Stomach (tissue), 9 donors: ENCODE measurements around the gene SGCB. TPM values are rescaled to one million over a fixed set of nuclear protein-coding genes. Genes with fewer than 3 reads are reported as not detected.

Experiments used
- DNase-seq, 2 donors: peaks; one replicate each; pipeline versions ENCODE4 v3.0.0 to v3.0.0-alpha.2; 2013 to 2019
- H3K27ac ChIP-seq, 5 donors: fragments of 200-600 bp in 4 of 5; sonication (generic) in 4 of 5; one replicate each; pipeline ENCODE4 v1.5.1; 2013 to 2019; ENCODE audit warnings: mild to moderate bottlenecking in 1 of 5, moderate library complexity in 1 of 5
- H3K27me3 ChIP-seq, 3 donors: fragments of 200-600 bp; sonication (generic); one replicate each; pipeline ENCODE4 v1.5.1; 2017 to 2019; ENCODE audit warnings: mixed run types in 1 of 3
- H3K36me3 ChIP-seq, 4 donors: fragments of 200-600 bp; sonication (generic); 1 replicate in 3 of 4; 2 replicates in 1 of 4; pipeline ENCODE4 v1.5.1; 2016 to 2019
- H3K4me1 ChIP-seq, 4 donors: fragments of 200-600 bp; sonication (generic); one replicate each; pipeline ENCODE4 v1.5.1; 2016 to 2019
- H3K4me3 ChIP-seq, 4 donors: fragments of 200-600 bp; sonication (generic) in 3 of 4; one replicate each; pipeline ENCODE4 v1.5.1; 2016 to 2019; ENCODE audit warnings: mild to moderate bottlenecking in 1 of 4
- H3K9me3 ChIP-seq, 4 donors: fragments of 200-600 bp; sonication (generic); one replicate each; pipeline ENCODE4 v1.5.1; 2016 to 2019
- CTCF ChIP-seq, 7 experiments: fragments of 450-650 bp in 4 of 7; fragments of 200-600 bp in 3 of 7; sonication (generic) in 3 of 7; IDR thresholded peaks; one replicate each; pipeline ENCODE4 v1.5.1; 2016 to 2019; ENCODE audit warnings: antibody characterized with exemption in 7 of 7, control low read depth in 2 of 7, mild to moderate bottlenecking in 1 of 7
- EP300 ChIP-seq: sonication (generic); formaldehyde crosslinking; IDR thresholded peaks from one replicate; pipeline ENCODE4 v1.6.1; 2017; ENCODE audit warnings: antibody characterized with exemption
- POLR2A ChIP-seq, 4 donors: fragments of 450-650 bp; IDR thresholded peaks; one replicate each; pipeline ENCODE4 v1.6.1; 2016; ENCODE audit warnings: antibody characterized with exemption in 4 of 4, control low read depth in 2 of 4, mild to moderate bottlenecking in 1 of 4, moderate library complexity in 1 of 4
- POLR2AphosphoS5 ChIP-seq, 3 donors: sonication (generic); formaldehyde crosslinking; IDR thresholded peaks; one replicate each; pipeline ENCODE4 v1.6.1; 2016; ENCODE audit warnings: antibody characterized with exemption in 3 of 3
- WGBS, 5 donors: extraction: QIAGEN DNeasy Blood & Tissue Kit in 3 of 5; methylation state at CpG; one replicate each; pipeline versions ENCODE4 v1.1.5 to v1.1.7; 2013 to 2018; 5-methylcytosine and 5-hydroxymethylcytosine counted together
- intact Hi-C: fragments of 100-400 bp; cut with DNase I; formaldehyde crosslinking; loops from one replicate; pipeline ENCODE4 v1.15.1; 2023; ENCODE audit warnings: low total_unique reads
- polyA plus RNA-seq, 3 donors: library from polyadenylated mRNA; stranded (reverse); fragments of 200-250 nt; gene quantifications; one replicate each; pipeline ENCODE4 v1.2.3, GENCODE V29; 2013
- total RNA-seq, 5 donors: library from RNA; depleted of rRNA; stranded (reverse); fragments of >200 nt; gene quantifications; one replicate each; pipeline versions ENCODE4 v1.1.0 to v1.2.3, GENCODE V29; 2014 to 2016
- donor health status: healthy with polysubstance abuse.
- donor health status: Bipolar disorder and iron deficiency.
- donor health status: healthy.

The SGCB gene
- total and polyA plus RNA-seq, 8 donors, result 2.9 to 34.3 (median 9.5) TPM

GRCh38 chr4:52076731-52077130, 38.6 kb upstream of the SGCB start:
- peak in 1 of 2 donors; percentile 53 for DNase-seq
- H3K4me1 ChIP-seq, result peaks cover 0 to 9% (median 4%) of the 10 kb centered on the region in 4 donors
- H3K4me3 ChIP-seq, result peak overlapping the region; percentile 1 to 21 (median 10)
- H3K36me3 ChIP-seq, result no peaks in the 10 kb centered on the region
- no peak overlapping the region for H3K27ac ChIP-seq
- 7 to 30% (median 9%) methylated on average over 14 to 26 of the region's 26 CpGs for WGBS, 5 donors
- peaks cover 0 to 16% (median 0%) of the 10 kb centered on the region in 3 donors for H3K27me3 ChIP-seq
- intact Hi-C loops, result no loop called here
- TF ChIP-seq CTCF (IDR thresholded peaks at IDR 0.05), result no peak
- no peak for TF ChIP-seq POLR2A (IDR thresholded peaks at IDR 0.05)
- no peak for TF ChIP-seq POLR2AphosphoS5 (IDR thresholded peaks at IDR 0.05)
- TF ChIP-seq EP300, result no peak
- no peaks in the 10 kb centered on the region for H3K9me3 ChIP-seq

GRCh38 chr4:52071791-52072546, 33.9 kb upstream of the SGCB start:
- DNase-seq, result no peak
- WGBS, 5 donors, result 34 to 63% (median 48%) methylated on average over 10 of the region's 10 CpGs
- no peak overlapping the region for H3K4me3 ChIP-seq
- peaks cover 0 to 23% (median 0%) of the 10 kb centered on the region in 3 donors for H3K27me3 ChIP-seq
- H3K27ac ChIP-seq, result no peak overlapping the region
- intact Hi-C loops, result no loop called here
- no peaks in the 10 kb centered on the region for H3K9me3 ChIP-seq
- TF ChIP-seq POLR2A (IDR thresholded peaks at IDR 0.05) (no peak), CTCF (IDR thresholded peaks at IDR 0.05) (no peak), POLR2AphosphoS5 (IDR thresholded peaks at IDR 0.05) (no peak), EP300 (no peak)
- H3K36me3 ChIP-seq, result no peaks in the 10 kb centered on the region
- H3K4me1 ChIP-seq, result peaks cover 0 to 7% (median 3%) of the 10 kb centered on the region in 4 donors

- H3K27ac ChIP-seq, result no peak overlapping the region
- peaks cover 0 to 7% (median 0%) of the 10 kb centered on the region in 3 donors for H3K27me3 ChIP-seq
- WGBS, 5 donors, result 51 to 91% (median 75%) methylated on average over 1 of the region's 1 CpG
- no peak for TF ChIP-seq POLR2AphosphoS5 (IDR thresholded peaks at IDR 0.05)
- no peak for TF ChIP-seq EP300
- TF ChIP-seq POLR2A (IDR thresholded peaks at IDR 0.05), result no peak
- no peak for TF ChIP-seq CTCF (IDR thresholded peaks at IDR 0.05)
- H3K4me3 ChIP-seq, result no peak overlapping the region
- no peak for DNase-seq
- intact Hi-C loops, result no loop called here
- no peaks in the 10 kb centered on the region for H3K4me1 ChIP-seq
- H3K36me3 ChIP-seq, result no peaks in the 10 kb centered on the region
- H3K9me3 ChIP-seq, result no peaks in the 10 kb centered on the region
These were observed 31.5 kb upstream of the SGCB start for GRCh38 chr4:52069571-52069970.

GRCh38 chr4:52059372-52059771, 21.3 kb upstream of the SGCB start:
- H3K4me3 ChIP-seq, result no peak overlapping the region
- peaks cover 0 to 19% (median 16%) of the 10 kb centered on the region in 4 donors for H3K4me1 ChIP-seq
- peak; percentile 34 to 40 for DNase-seq
- no peaks in the 10 kb centered on the region for H3K36me3 ChIP-seq
- WGBS, 5 donors, result 22 to 42% (median 33%) methylated on average over 3 of the region's 3 CpGs
- peak in 2 of 3 donors; percentile 10 to 79 for TF ChIP-seq POLR2AphosphoS5 (IDR thresholded peaks at IDR 0.05)
- no peak for TF ChIP-seq POLR2A (IDR thresholded peaks at IDR 0.05)
- TF ChIP-seq EP300, result no peak
- H3K9me3 ChIP-seq, result no peaks in the 10 kb centered on the region
- no peaks in the 10 kb centered on the region for H3K27me3 ChIP-seq
- intact Hi-C loops, result no loop called here
- H3K27ac ChIP-seq, result peak overlapping the region in 4 of 5 donors; percentile 60 to 71 (median 64)

- TF ChIP-seq EP300 (no peak), POLR2AphosphoS5 (IDR thresholded peaks at IDR 0.05) (no peak), CTCF (IDR thresholded peaks at IDR 0.05) (no peak), POLR2A (IDR thresholded peaks at IDR 0.05) (no peak)
- Histone ChIP-seq H3K27me3 (peaks cover 0 to under 1% (median 0%) of the 10 kb centered on the region in 3 donors), H3K27ac (peak overlapping the region in 3 of 5 donors; percentile 60 to 64 (median 63)), H3K36me3 (no peaks in the 10 kb centered on the region), H3K4me1 (peaks cover 0 to 19% (median 16%) of the 10 kb centered on the region in 4 donors), H3K4me3 (no peak overlapping the region), H3K9me3 (no peaks in the 10 kb centered on the region)
- no peak for DNase-seq
- WGBS, 5 donors, result 64 to 89% (median 82%) methylated on average over 1 of the region's 1 CpG
- intact Hi-C loops, result no loop called here
These were observed 20.2 kb upstream of the SGCB start for GRCh38 chr4:52058275-52058674.
